GM20431 (cell line): ENCODE data around the gene IFI16.
"Not testable (repeated sequence)": the region's sequence is repeated elsewhere in the genome, so short reads cannot be mapped to it uniquely, and the experiment has no call there.

ENCODE experiments used
- in situ Hi-C: fragments of 300-500 bp; cut with MseI, MboI; formaldehyde crosslinking; loops from one replicate; pipeline ENCODE4 v1.15.0; 2020; ENCODE audit warnings: low sequenced_read_pairs; ENCODE audit not compliant: unreplicated experiment

Gene IFI16

DNA sequence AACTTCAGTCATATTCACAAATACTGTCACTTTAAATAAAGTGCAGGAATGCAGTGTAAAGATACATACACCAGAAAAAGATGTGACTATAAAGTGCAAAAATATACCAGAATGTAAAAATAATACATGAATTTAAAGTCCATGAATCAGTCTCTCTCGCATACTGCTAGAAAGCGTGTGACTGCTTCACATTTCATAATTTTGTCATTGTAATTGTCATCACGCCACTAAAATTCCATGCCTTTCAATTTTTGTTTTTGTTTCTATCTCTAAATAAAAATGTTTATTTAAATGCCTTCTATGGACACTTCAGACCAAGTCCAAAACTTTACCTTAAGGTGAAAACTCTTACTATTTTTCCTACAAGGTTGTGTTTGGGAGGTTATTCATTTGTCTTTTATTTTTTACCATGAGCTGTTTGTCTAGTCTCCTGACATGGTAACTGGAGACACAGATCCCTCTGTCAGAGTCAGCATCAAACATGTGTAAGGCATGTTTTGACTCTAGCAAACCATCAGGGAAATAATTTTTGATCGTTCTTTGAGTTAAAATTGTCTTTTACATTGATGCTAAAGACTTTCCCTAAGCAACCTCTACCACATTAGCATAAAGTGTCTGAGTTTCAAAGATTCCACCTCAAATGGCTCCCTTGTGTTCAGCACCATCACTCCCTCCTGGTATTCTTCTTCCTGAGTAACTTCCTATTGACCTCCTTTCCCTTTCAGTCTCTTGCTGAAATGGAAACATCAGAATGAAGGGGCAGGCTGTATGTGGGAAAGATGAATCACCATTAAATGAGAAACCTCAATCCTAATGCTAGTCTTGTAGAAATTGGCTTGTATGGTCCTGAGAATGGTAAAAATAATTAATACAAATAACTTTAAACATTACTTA lies 80.8 kb downstream of the IFI16 start:
- in situ Hi-C loops = no loop called here

GRCh38 chr1:159091180-159091560 lies 81.5 kb downstream of the IFI16 start:
- in situ Hi-C loops = no loop called here

DNA sequence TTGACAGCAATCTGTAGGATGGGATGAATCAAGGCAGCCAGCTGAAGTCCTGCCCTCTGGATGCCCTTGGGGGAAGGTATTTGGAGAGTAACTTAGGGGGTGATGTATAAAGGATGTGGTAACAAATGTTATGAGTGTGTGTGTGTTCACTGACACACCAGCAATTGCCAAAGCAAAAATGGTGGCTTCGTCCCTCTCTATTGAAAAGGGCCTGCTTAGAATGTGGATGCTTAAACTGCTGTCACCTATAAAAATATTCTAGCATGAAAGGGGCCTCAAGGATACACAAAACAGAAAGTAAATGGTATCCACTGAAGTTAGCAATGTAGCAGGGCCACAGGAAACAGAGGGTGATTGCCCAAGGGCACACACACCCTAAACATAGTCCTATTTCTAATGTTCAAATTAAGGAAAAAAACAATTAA lies 81.9 kb downstream of the IFI16 start:
- in situ Hi-C loops = no loop called here

DNA sequence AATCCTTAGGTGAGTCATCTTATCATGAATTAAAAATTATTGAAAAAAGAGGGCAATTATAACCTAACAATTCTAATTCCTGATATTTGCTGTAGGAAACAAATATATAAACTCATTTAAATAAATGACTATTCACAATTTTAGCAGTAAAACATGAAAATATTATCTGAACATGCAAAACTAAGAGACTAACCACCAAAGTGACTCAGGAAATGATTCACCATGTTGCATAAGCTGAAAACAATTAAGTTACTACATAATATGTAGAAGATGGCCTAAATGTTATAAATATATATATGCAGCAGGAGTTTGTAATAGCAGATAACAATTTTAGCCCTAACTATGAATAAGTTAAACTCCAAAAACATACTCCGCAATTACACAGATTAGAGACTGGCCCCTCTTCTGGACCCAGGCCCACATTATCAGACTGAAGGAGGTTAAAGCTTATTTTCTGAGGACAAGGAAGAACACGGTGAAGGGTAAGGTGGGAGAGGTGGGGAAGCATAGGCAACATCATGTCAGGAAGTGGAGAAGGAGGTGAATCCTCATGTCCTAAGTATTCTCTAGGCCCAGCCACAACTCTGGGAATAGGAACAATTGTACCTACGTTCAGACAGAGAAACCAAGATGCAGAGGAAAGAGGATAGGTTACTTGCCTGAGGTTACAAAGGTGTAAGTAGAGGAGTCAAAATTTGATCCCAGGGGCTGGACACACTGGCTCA lies 82.5 kb downstream of the IFI16 start:
- in situ Hi-C loops = no loop called here

GRCh38 chr1:159098596-159098995 lies 88.9 kb downstream of the IFI16 start:
- in situ Hi-C loops = no loop called here

DNA sequence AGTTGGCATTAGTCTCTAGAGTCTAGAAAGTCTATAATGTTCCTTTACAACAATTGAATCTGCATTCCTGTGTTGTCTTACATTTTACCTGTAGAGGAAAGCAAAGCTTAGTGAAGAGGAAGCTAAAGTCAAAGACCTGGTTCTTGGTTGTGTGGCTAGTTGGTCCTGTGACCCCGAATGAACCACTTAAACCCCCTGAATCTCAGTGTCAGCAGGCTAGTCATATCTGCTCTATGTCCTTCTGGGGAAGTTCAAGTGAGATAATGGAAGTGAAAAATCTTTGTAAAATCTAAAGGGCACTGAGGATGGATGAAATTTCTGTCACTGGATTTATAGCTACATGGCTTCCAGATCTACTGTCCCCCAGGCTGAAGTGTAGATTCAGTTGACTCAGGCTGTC lies 90.9 kb downstream of the IFI16 start:
- in situ Hi-C loops = no loop called here

DNA sequence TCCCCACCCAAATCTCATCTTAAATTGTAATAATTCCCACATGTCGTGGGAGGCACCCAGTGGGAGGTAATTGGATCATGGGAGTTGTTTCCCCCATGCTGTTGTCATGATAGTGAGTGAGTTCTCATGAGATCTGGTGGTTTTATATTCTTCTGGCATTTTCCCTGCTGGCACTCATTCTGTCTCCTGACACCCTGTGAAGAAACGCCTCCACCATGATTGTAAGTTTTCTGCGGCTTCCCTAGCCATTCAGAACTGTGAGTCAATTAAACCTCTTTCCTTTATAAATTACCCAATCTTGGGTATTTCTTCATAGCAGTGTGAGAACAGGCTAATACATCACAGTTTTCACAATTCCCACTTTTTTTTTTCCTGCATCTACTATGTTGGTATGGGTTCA lies 93.3 kb downstream of the IFI16 start:
- in situ Hi-C loops = not testable (repeated sequence)
